A673 (cell line): ENCODE measurements around the gene MROH8.

Experiments used
- CTCF ChIP-seq: fragments of 300-800, 200-600 bp; sonication (generic); conservative IDR thresholded peaks from 2 replicates; pipeline ENCODE4 v1.5.1; 2017; ENCODE audit warnings: low read depth, mild to moderate bottlenecking, antibody characterized with exemption, low read length, moderate library complexity, mixed read lengths
- EZH2 ChIP-seq: fragments of 200-600 bp; sonication (generic); IDR thresholded peaks from 2 replicates; pipeline ENCODE4 v1.6.1; 2017; ENCODE audit warnings: borderline replicate concordance, low read depth, mild to moderate bottlenecking, mixed read lengths, antibody characterized with exemption, low read length; ENCODE audit not compliant: poor library complexity, severe bottlenecking

DNA sequence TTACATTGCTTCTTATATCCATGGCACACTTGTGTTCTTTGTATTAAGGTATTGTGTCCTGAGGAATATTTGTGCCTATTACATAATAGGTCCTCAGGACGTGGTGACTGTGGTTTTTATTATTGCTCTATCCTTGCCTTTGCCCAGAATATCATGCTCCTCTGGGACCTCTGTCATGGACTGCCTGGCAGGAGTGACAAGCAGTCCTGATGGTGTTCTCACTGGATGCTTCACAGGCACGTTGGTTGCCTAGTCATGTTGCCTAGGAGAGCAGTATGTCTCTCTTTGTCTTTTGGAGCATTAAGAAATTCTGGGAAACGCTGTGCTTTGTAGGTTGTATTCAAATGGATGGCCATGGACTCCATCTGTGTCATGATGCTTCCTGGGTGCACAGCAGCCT is 24.7 kb upstream of the MROH8 start:
- TF ChIP-seq CTCF (no peak), EZH2 (no peak)
